ENCODE data around the gene KCNIP3. TPM values are rescaled to one million over a fixed set of nuclear protein-coding genes. Genes with fewer than 3 reads are reported as not detected.
A peak's percentile ranks its signal among the peaks of the same experiment; 100 is the strongest.
"Not testable (repeated sequence)": the region's sequence is repeated elsewhere in the genome, so short reads cannot be mapped to it uniquely, and the experiment has no call there.

KCNIP3 gene
- polyA plus RNA-seq, 3 donors: 15.5 to 23.4 (median 19.1) TPM

DNA sequence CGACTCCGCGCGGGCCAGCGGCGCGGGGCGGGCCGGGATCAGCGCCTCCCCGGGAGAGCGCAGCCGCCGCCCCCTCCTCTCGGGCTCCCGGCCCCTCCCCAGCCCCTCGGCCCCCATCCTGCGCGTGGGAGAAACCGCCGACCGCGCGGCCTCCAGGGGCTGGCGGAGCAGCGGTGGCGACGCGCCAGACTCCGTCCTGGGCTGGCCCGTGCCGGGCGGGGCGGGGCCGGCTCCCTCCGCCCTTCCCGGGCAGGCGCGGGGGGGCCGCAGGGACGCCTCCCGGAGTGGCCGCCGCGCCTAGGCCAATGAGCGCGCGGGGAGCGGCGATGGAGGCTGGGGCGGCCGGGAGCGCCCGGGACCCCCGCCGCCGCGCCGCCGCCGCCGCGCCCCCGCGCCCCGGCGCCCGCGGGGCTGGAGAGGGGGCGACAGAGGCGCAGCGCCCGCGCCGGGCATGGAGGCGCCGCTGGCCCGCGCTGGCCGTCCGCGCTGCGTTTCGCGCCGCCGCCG, 49.1 kb downstream of the KCNIP3 start:
- peak; percentile 40 for DNase-seq

DNA sequence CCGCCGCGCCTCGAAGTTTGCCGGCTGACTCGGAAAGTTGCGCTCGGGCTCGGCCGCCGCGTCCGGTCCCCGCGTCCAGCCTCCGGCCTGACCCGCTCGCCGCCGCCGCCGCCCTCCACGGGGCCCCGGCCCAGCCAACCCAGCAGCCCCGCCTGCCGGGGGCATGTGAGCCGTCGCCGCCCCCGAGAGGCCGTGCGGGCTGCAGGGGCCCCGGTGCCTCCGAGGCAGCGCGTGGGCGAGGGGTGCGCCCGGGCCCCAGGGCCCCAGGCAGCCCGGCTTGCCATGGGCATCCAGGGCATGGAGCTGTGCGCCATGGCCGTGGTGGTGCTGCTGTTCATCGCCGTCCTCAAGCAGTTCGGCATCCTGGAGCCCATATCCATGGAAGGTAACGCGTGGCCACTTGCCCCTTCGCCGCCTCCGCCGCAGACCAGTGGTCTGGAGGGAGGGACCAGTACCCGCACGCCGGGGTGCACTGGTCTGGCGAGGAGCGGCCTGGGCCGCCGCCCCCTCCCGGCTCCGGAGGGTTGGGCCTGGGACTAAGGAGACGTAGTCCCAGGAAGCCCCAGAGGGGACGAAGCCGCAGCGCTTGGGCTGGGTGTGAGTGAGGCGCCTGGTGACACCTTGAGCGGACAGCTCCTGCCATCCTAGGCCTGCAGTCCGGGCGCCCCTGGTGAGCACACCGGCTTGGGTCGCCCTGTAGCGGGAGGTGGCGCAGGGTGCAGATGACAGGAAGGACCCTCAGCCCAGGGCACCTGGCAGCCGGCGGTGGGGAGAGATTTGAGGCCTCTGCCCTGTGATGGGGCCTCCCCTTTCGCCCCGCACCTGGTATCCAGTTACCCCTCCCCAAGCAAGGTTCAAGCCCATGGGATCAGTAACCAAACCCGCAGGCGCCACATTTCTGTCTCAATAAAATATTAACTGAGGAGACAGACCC, 49.9 kb downstream of the KCNIP3 start:
- peak; percentile 16 for DNase-seq

DNA sequence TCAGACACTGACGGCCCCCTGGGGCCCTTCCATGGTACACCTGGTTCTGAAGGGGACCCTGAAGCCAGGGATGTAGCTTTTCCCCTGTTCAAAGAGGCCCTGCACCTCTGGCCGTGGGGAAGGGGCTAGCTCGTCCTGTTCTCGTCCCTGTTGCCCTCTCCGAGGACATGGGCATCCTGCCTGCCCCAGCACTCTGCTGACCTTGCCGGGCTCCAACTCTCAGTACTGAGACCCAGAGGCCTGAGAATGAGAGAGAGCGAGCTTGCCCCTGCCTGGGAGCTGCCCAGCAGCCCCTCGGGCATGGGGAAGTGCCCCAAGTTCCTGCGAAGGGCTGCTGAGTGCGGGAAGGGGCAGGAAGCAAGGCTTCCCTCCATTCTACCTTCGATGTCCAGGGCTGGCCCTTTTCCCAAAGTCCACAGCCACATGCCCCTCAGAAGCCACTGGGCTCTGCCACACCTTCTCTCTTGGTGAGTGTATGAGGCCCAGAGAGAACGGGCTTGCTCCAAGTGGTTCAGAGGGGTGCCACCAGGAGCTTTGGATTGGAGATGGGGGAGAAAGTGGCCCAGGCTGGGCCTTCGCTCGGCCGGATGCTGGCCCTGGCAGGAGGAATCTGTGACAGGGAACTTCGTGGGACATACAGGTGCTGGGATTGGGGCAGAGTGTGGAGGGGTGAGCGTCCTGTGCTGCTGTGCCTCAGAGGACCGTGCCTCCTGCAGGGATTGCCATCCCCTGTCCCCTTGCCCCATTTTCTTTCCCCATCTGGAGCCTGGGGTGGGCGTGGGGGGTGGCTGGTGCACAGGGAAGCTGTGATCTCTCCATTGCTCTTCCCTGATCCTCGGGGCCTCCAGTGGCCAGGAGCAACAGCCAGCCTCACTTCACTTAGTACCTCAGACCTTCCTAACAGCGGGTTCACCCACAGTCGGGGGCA, 50.8 kb downstream of the KCNIP3 start:
- DNase-seq: no peak

DNA sequence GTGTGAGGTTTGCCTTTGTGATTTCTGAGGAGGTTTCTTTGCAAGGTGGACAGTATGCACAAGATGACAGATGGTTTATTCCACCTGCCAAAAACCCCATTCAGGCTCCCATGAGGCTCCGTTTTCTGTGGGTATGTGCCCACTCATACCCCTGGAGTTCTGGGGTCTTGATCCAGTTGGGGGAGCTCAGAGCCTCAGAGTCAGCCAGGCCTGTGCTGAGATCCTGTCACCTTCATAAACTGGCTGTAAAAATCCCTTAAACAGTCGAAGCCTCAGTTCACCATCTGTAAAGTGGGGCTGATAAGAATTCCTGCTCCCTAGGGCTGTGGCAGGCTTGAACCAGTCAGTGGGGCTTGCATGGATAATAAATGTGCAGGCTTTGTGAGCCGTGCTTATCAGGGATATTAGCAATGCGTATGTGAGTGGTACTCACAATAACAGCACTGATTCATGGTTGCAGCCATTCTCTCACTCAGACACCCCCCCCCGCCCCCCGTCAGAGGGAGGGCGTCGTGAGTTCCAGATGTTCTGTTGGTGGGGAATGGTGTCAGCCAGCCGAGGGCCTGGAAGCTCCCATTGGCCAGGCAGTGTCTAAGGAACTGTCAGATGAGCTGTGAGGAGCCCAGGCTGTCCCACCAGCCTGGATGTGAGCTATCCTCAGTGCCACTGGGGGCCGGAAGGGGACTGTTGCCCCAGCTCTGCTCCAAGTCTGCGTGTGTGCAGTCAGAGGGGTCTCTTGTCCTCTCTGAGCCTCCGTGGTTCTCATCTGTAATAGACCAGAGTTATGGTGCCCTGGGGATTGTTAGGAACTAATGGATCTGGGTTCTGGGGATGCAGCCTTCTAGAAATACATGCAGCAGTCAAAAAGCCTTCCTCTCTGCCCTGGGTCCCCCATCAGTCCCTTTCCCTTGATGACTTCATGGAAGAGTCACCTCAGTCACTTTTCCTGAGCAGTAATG, 51.7 kb downstream of the KCNIP3 start:
- peak; percentile 9 for DNase-seq

DNA sequence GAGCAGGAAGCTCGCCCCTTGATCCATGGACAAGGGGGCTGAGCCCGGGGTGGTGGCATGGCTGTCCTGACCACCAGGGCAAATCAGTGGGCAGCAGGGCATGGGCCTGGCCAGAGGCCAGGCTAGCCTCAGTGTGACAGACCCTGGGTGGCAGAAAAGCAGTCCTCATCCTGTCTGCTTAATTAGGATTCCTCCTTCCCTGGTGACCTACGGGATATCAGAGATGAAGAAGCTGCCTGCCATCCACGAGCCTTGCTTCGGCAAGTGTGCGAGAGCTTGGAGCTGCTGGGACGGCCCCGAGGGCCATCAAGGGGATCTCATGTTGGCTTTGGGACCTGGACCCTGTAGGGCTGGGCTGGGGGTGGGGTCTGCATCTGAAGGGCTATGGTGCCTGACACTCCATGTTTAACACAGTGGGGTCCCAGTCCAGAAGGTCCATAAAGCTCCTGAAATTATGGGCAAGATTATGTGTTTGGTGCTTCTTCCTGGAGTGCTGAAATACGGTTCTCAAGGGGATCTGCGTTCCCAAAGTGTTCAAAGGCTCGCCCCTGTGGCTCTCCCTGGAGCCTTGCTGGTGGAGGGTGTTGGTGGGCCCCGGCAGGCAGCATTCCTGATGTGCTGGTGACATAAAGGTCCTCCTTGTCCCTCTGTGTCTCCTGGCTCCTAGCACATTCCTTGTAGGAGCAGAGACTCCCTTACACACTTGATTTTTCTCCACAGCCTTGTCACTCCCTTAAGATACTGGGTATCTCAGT, 52.6 kb downstream of the KCNIP3 start:
- no peak for DNase-seq

DNA sequence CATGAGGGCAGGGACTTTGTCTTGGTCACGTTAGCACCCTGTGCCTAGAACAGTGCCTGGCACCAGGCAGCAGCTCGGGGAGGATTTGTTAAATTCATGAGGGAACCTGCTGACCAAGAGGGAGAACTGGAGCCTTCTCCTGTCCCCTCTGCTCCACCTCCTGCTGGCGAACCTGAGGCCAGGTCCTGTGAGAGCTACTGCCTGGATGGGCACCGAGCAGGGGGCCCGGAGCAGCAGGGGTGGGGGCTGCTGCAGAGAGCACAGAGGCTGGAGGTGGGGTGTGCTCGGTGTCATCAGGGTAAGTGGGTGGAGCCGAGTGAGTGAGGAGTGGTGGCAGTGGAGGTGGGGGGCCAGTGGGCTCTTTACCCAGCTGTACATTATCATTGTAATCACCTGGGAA, 53.2 kb downstream of the KCNIP3 start:
- DNase-seq: no peak

DNA sequence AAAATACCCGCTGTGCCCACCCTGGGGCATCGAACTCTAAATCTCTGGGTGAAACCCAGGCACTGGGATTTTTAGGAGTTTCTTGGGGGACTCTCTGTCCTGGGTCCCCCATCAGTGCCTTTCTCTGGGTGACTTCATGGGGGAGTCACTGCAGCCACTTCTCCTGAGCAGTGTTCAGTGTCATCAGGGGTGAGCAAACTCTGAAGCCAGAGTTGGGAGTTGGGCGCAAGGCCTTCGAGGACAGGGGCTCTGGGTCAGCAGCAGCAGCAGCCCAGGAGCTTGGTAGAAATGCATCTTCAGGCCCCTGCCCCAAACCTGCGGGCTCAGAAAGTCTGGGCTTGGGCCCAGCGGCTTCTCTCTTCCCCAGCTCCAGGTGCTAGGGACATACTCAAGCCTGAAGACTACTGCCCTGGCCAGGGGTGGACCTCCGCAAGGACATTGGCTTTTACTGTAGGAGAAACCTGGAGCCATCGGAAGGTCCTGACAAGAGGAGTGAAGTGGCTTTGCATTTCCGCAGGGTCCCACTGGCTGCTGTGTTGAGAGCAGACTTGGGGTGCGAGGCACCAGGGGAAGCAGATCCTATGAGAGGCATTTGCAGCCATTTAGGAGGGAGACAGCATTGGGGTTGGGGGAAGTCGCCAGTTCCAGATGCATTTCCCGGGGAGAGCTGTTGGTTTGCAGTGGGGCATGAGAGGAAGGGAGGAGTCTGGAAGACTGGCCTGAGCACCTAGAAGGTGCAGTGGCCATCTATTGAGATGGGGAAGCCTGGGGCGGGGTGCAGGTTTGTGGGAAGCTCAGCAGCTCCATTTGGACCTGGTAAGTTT, 53.8 kb downstream of the KCNIP3 start:
- no peak for DNase-seq

DNA sequence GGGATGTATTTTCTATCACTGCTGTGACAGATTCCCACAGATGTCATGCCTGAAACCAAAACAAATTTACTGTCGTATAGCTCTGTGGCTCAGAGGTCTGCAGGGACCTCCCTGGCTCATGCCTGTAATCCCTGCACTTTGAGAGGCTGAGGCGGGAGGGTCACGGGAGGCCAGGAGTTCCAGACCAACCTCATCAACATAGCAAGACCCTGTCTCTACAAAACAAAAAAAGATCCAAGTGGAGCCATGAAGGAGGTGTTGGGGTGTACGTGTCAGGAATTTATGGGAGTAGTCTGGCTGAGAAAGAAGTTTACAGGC, 54.4 kb downstream of the KCNIP3 start:
- DNase-seq: no peak

DNA sequence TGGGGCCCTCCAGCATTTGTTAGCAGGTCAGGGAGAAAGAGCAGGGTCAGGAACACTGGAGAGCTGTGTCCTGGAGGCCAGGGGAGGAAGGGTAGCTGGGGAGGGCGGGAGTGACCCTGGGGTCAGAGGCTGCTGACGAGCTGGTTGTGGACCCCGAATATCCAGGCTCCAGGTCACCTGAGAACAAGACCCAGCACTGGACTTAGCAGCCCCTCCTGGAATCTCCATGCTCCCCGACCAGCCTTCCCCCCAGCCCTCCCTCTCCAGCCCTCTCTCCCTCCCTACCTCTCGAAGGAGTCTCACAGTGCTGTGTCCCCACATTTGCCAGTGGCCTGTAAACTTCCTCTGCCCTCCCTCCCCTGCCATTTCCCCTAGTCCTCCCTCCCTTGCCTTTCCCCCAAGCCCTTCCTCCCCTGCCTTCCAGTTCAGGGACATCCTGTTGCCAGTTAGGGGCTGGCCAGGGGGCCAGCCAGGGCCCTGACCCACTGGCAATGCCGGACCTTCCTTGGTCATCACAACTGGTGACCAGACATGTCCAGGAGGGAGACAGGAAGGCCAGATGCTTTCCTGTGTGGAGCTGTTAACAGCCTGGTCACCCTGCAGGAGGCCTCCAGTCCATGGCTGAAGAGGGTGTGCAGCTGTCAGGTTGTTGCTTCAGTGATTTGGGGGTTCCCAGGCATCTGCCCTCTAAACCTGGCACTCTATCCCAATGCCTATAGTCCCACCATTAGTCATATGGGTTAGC, 55.3 kb downstream of the KCNIP3 start:
- no peak for DNase-seq

DNA sequence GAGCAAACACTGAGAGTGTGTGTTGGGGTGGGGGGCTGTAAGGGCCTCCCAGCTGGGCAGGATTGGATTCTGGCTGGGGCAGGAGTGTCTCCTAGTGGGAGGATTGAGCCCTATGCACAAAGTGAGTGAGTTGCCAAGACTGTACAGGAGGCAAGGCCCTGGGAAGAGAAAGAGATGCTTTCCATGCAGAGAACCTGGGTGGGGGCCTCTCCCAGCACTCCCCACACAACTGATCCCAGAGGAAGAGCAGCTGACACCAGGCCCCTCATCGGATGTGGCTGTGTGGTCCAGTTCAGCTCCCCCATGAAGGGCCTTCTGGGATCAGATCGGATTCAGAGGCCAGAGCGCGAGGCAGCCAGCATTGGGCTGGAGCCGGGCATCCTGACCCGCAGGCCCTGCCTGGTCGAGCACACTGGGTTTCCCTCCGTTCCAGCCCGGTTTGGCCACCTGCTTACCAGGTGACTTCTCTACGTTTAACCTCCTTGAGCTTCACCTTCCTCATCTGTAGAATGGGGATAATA, 56.0 kb downstream of the KCNIP3 start:
- DNase-seq: no peak

DNA sequence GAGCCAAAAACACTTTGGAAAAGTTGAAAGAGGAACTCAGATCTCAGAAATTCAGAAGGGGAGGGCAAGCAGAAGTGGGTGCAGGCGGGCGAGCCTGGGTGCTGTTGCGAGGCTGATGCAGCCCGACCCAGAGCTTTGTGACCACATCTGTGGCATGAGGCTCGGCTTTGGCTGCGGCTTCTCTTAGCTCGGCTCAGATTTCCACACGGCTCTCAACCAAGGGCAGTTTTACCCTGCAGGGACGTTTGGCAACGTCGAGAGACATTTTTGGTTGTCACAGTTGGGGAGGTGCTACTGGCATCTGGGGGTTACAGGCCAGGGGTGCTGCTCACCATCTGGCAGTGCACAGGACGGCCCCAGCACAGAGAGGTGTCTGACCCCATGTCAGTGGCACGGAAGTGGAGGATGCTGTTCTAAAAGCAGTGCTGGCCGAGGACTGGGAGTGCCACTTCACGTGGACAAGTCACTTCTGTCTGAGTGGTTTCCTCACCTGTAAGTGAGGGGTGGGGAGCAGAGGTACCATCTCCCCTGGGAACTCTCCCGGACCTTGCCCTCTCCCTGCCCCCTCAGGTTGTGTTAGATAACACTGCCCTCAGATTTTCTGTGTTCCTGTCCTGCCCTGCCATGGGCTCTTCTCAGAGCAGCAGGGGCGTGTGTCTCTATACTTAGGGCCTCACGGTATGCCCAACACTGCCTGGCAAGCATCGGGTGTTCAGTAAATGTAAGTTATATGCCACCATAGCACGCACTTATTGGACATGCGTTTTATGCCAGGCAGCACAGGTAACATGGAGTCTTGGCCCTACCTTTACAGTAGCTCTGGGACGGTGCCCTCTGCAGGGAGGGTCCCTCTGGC, 56.7 kb downstream of the KCNIP3 start:
- DNase-seq: no peak

DNA sequence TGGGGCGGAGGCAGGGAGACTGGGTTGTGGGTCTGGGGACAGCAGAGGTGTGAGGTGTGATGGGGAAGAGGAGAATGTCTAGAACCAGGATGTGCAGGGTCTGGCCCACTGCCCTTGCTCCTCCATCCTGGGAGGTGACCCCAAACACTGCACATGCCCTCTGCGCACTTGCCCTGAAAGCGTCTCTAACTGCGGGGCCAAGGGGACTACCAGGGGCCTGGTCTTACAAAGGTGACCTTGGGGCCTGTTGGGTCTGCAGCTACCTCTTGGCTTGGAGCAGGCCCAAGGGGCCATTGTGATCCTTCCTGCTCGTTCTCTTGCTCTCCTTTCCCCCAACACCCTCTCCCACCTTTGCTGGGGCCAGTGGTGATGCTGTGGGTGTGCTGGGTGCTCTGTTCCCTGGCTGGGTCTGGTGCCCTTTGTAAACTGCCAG, 57.3 kb downstream of the KCNIP3 start:
- DNase-seq: no peak

DNA sequence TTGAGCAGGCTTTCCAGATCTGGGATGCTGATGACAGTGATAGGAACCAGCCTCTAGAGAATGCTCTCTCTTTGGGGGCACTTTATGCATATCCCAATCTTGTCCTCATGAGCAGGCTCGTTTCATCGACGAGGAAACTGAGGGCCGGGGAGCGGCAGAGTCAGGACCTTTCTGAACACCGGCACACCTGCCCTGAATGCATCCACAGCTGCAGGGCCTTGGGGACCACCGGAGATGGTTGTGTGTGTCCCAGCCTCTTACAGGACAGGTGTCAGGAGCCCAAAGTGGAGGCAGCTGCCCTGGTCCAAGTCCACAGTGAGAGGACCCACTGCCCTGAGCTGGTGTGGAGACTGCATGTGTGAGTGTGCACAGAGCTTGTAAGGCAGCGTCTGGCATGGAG, 57.8 kb downstream of the KCNIP3 start:
- no peak for DNase-seq

DNA sequence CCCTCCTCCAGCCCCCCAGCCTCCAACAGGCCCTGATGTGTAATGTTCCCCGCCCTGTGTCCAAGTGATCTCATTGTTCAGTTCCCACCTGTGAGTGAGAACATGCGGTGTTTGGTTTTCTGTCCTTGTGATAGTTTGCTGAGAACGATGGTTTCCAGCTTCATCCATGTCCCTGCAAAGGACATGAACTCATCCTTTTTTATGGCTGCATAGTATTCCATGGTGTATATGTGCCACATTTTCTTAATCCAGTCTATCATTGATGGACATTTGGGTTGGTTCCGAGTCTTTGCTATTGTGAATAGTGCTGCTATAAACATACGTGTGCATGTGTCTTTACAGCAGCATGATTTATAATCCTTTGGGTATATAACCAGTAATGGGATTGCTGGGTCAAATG, 58.3 kb downstream of the KCNIP3 start:
- not testable (repeated sequence) for DNase-seq

DNA sequence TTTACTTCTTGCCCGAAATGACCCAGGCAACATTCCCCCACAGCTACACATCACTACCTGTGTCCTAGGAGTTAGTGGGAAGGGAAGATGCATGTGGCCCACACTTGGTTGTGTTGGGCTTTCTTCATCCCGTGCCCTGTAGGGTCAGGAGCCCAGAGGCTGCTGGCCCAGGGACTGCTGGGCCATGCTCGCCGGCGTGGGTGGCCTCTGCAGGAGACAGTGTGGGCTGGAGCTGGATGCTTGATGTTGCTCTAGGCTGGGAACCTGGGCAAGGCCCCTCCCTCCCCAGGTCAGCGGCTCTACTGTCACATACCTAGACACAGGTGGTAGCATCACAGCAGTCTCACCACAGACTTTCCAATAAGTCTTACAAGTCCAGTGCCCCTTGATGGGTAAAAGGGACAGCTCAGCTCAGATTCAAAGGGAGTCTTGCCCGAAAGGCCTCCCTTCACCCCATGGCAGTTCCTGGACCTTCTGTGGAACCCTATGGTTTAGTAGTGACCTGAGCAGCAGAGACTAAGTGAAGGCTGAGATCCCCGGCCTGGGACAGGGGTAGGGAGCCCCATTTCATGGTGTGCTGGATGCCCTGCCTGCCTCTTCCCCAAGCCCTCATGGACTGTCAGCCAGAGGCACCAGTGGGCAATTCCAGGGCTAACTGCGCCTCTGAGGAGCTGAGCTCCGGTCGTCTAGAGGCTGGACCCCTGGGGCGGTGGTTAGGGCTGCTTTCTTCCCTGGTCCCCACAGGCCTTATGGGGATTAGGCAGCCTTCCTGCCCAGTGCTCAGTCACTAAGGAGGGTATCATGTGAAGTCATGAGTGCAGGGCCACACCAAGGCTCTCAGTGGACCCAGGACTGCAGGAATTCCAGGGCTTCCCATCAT, 59.9 kb downstream of the KCNIP3 start:
- no peak for DNase-seq

DNA sequence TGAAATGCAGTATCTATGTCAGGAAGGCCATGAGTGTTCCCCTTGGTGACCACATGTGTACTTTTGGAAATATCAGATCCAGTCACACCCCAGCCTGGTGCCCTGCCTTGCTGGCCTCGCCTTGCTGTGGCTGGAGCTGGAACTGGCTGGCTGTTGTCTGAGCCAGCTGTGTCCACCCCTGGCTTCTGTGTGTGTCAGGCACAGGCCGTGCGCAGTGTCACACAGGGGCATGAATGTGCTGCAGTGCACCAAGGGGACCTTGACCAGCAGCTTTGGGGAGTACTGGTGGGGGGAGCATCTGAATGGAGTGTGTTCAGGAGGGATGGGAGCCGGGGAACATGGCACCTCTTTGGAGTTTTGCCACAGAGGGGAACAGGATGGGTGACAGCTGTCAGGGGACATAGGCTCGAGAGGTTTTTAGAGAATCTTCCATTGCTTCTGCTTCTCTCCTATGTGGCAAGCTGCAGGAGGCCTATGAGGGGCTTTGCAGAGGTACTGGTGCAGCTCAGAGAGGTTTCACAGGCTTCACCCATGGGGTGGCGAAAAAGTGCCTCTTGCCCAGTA, 60.7 kb downstream of the KCNIP3 start:
- DNase-seq: no peak
